NCI-H526 (cell line): ENCODE data around the gene HCN2.

Experiments
- DNase-seq, 2 experiments: peaks; one replicate each; lab custom pipeline; 2025; lab: John Stamatoyannopoulos, UW

The HCN2 gene

GRCh38 chr19:571566-571974 is 18.1 kb upstream of the HCN2 start:
- peak in 1 of 2 experiments; percentile 42 for DNase-seq

GRCh38 chr19:572140-572742 is 17.4 kb upstream of the HCN2 start, which contains the start of gene BSG:
BSG (plus strand) TSS chr19:572596; CDS start chr19:572635, 39 bp downstream.
- DNase-seq, result peak; percentile 81 to 97

- DNase-seq, result no peak
Observed at GRCh38 chr19:572743-573518, 16.8 kb upstream of the HCN2 start.

GRCh38 chr19:573519-573825 is 16.2 kb upstream of the HCN2 start:
- DNase-seq, result no peak

- DNase-seq, result peak in 1 of 2 experiments; percentile 56
Observed at GRCh38 chr19:574658-575526, 14.8 kb upstream of the HCN2 start.

- no peak for DNase-seq
Observed at GRCh38 chr19:575527-576506, 13.9 kb upstream of the HCN2 start.

GRCh38 chr19:576768-577438 is 12.8 kb upstream of the HCN2 start:
- no peak for DNase-seq

- DNase-seq, result no peak
Observed at GRCh38 chr19:577439-578392, 12.0 kb upstream of the HCN2 start.

GRCh38 chr19:579111-579841 is 10.4 kb upstream of the HCN2 start:
- DNase-seq, result no peak

- no peak for DNase-seq
Observed at GRCh38 chr19:579842-580155, 9.9 kb upstream of the HCN2 start.

- DNase-seq, result no peak
Observed at GRCh38 chr19:580274-580835, 9.3 kb upstream of the HCN2 start.

- no peak for DNase-seq
Observed at GRCh38 chr19:581399-582111, 8.1 kb upstream of the HCN2 start.

GRCh38 chr19:582497-583197 is 7.0 kb upstream of the HCN2 start:
- no peak for DNase-seq

GRCh38 chr19:583198-583967 is 6.3 kb upstream of the HCN2 start:
- no peak for DNase-seq

- DNase-seq, result no peak
Observed at GRCh38 chr19:583968-584239, 5.8 kb upstream of the HCN2 start.

GRCh38 chr19:584240-585001 is 5.3 kb upstream of the HCN2 start:
- DNase-seq, result peak in 1 of 2 experiments; percentile 67
